Activated CD4-positive, alpha-beta T cell treated with anti-CD3 and anti-CD28 coated beads for 36 hours (primary cell): ENCODE results near the gene IKZF5. TPM values are rescaled to one million over a fixed set of nuclear protein-coding genes. Genes with fewer than 3 reads are reported as not detected.

ENCODE experiments used
- ATAC-seq: fragments of 200-7000 bp; cut with Tn5 transposase; one replicate; pipeline ENCODE4 v1.10.0; 2021; ENCODE audit warnings: mild to moderate bottlenecking, moderate library complexity
- CTCF ChIA-PET: fragments of 350-600 bp; sonication (Branson Sonifier 250); formaldehyde crosslinking; loops from one replicate; lab custom pipeline; 2021; ENCODE audit warnings: antibody characterized with exemption; lab: Charles Lee
- POLR2A ChIA-PET: fragments of 350-600 bp; sonication (Branson Sonifier 250); formaldehyde crosslinking; loops from one replicate; lab custom pipeline; 2021; ENCODE audit warnings: antibody characterized with exemption, inconsistent platforms; lab: Charles Lee
- DNase-seq: peaks from one replicate; pipeline ENCODE4 v3.0.0-alpha.2; 2020
- H3K27ac Mint-ChIP-seq: one replicate; pipeline ENCODE4 v1.8.0; 2021; ENCODE audit warnings: mixed read lengths
- H3K27me3 Mint-ChIP-seq: one replicate; pipeline ENCODE4 v1.8.0; 2021; ENCODE audit warnings: mixed read lengths
- H3K36me3 Mint-ChIP-seq: one replicate; pipeline ENCODE4 v1.8.0; 2021; ENCODE audit warnings: low read depth, mixed read lengths
- H3K4me1 Mint-ChIP-seq: one replicate; pipeline ENCODE4 v1.8.0; 2021; ENCODE audit warnings: mixed read lengths
- H3K4me3 Mint-ChIP-seq: one replicate; pipeline ENCODE4 v1.8.0; 2021; ENCODE audit warnings: mild to moderate bottlenecking, moderate library complexity, mixed read lengths
- H3K9me3 Mint-ChIP-seq: one replicate; pipeline ENCODE4 v1.8.0; 2021; ENCODE audit warnings: low read depth, mixed read lengths
- intact Hi-C, 2 experiments: fragments of 100-400 bp; cut with DNase I in 1 of 2; cut with micrococcal nuclease in 1 of 2; formaldehyde crosslinking; loops; one replicate each; pipeline versions ENCODE4 v1.14.2 to v1.15.1; 2022 to 2024; cut with DNase I, micrococcal nuclease
- total RNA-seq, 2 experiments: library from RNA; stranded (reverse); gene quantifications; one replicate each; pipeline ENCODE4 v1.2.3, GENCODE V29; 2021

The IKZF5 gene
- total RNA-seq, 2 experiments from 2014 or later, result 9.4 to 14.1 TPM

DNA sequence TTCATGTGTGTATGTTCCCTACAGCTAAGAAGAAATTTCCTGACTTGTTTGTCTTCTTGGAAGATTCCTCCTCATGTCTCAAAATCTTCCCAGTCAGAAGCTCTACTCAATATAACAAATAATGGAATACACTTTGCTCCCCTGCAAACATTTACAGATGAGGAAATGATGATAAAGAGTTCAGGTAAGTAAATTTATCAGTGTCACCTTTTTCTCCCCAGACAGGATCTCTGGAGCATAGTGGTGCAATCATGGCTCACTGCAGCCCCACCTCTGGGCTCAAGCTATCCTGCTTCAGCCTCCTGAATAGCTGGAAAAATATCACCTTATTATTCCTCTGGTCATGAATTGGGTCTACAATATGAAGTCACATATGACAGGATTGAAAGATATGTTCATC lies 25.7 kb upstream of the IKZF5 start:
- Mint-ChIP-seq H3K27me3 (no peaks in the 10 kb centered on the region), H3K4me1 (peaks cover 6% of the 10 kb centered on the region), H3K4me3 (no peak overlapping the region), H3K36me3 (peaks cover 11% of the 10 kb centered on the region), H3K27ac (no peak overlapping the region), H3K9me3 (no peaks in the 10 kb centered on the region)
- no peak for DNase-seq
- no peak for ATAC-seq
- ChIA-PET POLR2A (no interaction called here), CTCF (interaction anchor here (0.6 to 1.5 kb wide), 2 partner anchors 9 to 25 kb away, joined by 4 to 8 read pairs; no protein-coding TSS in a partner anchor)
- intact Hi-C loops, result no loop called here

DNA sequence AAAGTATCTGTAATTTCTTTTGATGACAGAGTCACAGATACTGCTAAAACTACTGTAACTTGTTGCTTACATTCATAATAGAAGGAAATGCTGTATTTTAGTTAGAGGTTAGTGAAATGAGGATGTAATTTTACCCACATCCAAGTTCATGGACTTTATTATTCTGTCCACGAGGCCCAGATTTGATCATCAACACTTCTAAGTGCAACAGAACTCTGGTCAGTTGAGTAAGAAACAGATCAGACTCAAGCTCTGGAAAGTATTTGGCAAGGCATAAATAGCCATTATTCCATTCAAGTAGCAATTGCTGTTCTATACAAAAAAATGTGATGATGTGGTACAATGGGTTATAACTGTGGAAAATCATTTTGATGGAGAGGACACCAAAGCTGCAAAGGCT lies 22.5 kb upstream of the IKZF5 start:
- Mint-ChIP-seq H3K9me3 (no peaks in the 10 kb centered on the region), H3K27me3 (no peaks in the 10 kb centered on the region), H3K4me3 (no peak overlapping the region), H3K4me1 (no peaks in the 10 kb centered on the region), H3K27ac (no peak overlapping the region), H3K36me3 (peaks cover 5% of the 10 kb centered on the region)
- intact Hi-C loops, result no loop called here
- ChIA-PET CTCF (no interaction called here), POLR2A (no interaction called here)
- no peak for DNase-seq
- ATAC-seq, result no peak

DNA sequence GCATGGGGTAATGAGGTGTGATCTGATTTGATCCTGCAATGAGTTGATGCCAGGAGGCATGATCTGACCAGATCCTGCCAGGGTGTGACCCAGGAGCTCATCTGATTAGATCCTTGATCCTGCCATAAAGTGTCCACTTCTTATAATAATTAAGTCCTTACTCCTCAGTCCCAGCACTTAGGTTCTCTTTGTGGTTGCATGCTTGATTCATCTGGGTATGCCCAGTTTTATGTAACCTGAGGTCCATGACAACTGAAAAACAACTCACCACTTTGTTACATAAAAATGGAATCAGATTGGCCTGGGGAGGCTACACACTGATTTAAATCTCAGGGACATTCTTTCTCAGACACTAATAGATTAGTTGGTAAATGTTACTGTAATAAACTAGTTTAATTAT lies 19.3 kb upstream of the IKZF5 start:
- intact Hi-C loops, result no loop called here
- Mint-ChIP-seq H3K36me3 (no peaks in the 10 kb centered on the region), H3K27me3 (no peaks in the 10 kb centered on the region), H3K27ac (no peak overlapping the region), H3K9me3 (no peaks in the 10 kb centered on the region), H3K4me3 (no peak overlapping the region), H3K4me1 (no peaks in the 10 kb centered on the region)
- ChIA-PET POLR2A (no interaction called here), CTCF (no interaction called here)
- no peak for DNase-seq
- ATAC-seq, result no peak

DNA sequence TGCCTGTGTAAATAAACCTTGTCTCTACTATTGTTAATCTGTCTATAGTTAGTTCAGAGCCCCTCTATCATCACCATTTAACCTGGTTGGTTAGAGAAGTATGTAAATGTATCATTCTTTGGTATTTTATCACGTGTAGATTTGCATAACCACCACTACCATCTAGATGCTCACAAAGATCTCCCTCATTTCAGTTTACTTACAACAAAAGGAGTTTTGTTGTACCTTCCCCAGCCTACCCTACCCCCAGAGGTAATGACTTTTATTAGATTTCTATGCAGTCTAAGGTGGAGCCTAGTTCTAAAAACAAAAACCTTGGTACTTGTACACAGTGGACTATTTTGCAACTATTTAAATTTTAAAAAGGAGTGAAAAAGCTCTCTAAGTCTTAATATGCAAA lies 17.7 kb upstream of the IKZF5 start:
- Mint-ChIP-seq H3K9me3 (no peaks in the 10 kb centered on the region), H3K27ac (no peak overlapping the region), H3K27me3 (no peaks in the 10 kb centered on the region), H3K36me3 (no peaks in the 10 kb centered on the region), H3K4me1 (no peaks in the 10 kb centered on the region), H3K4me3 (no peak overlapping the region)
- no peak for DNase-seq
- POLR2A ChIA-PET, result no interaction called here
- ATAC-seq, result no peak
- intact Hi-C loops, result no loop called here
- CTCF ChIA-PET, result no interaction called here

DNA sequence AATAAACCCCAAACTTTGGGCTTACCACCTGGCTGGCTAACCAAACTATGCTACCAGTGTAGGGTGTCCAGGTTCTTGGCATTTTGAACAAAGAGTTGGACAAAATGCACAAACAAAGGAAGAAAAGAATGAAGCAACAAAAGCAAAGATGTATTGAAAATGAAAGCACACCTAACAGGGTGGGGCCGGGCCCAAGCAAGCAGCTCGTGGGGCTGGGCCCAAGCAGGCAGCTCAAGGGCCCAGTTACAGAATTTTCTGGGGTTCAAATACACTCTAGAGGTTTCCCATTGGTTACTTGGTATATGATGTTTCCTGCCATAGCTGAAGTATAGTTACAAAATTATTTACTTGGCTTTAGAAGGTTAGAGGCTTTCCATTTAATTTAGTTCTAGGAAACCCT lies 15.9 kb upstream of the IKZF5 start:
- ATAC-seq, result no peak
- H3K9me3 Mint-ChIP-seq, result no peaks in the 10 kb centered on the region
- H3K4me3 Mint-ChIP-seq, result no peak overlapping the region
- DNase-seq, result no peak
- intact Hi-C loops, result no loop called here
- ChIA-PET CTCF (no interaction called here), POLR2A (no interaction called here)
- H3K4me1 Mint-ChIP-seq, result no peaks in the 10 kb centered on the region
- no peaks in the 10 kb centered on the region for H3K36me3 Mint-ChIP-seq
- H3K27me3 Mint-ChIP-seq, result no peaks in the 10 kb centered on the region
- H3K27ac Mint-ChIP-seq, result no peak overlapping the region

DNA sequence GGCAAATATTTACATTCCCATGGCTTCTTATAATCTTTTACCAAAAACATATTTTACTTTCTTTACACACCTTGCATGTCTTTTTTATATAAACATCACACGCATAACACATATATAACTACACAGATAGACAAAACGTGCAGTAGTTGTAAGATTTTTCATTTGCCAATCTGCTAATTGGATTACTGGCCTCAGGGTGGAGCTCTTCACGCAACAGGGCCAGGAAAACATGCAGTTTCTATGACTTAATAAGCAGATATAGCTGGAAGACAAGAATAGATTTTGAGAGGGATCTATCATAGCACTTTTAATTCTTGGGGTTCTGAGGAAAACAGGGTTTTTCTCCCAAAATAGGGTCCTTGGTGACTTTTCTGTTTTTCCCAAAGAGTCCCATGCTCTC lies 12.9 kb upstream of the IKZF5 start:
- intact Hi-C loops, result no loop called here
- ChIA-PET POLR2A (no interaction called here), CTCF (interaction anchor here (0.7 to 1.5 kb wide), 4 partner anchors 11 to 540 kb away, joined by 3 to 5 read pairs (median 3); no protein-coding TSS in a partner anchor)
- peaks cover 3% of the 10 kb centered on the region for H3K36me3 Mint-ChIP-seq
- no peak for ATAC-seq
- no peaks in the 10 kb centered on the region for H3K4me1 Mint-ChIP-seq
- no peak overlapping the region for H3K27ac Mint-ChIP-seq
- H3K27me3 Mint-ChIP-seq, result no peaks in the 10 kb centered on the region
- H3K4me3 Mint-ChIP-seq, result no peak overlapping the region
- DNase-seq, result no peak
- H3K9me3 Mint-ChIP-seq, result no peaks in the 10 kb centered on the region

DNA sequence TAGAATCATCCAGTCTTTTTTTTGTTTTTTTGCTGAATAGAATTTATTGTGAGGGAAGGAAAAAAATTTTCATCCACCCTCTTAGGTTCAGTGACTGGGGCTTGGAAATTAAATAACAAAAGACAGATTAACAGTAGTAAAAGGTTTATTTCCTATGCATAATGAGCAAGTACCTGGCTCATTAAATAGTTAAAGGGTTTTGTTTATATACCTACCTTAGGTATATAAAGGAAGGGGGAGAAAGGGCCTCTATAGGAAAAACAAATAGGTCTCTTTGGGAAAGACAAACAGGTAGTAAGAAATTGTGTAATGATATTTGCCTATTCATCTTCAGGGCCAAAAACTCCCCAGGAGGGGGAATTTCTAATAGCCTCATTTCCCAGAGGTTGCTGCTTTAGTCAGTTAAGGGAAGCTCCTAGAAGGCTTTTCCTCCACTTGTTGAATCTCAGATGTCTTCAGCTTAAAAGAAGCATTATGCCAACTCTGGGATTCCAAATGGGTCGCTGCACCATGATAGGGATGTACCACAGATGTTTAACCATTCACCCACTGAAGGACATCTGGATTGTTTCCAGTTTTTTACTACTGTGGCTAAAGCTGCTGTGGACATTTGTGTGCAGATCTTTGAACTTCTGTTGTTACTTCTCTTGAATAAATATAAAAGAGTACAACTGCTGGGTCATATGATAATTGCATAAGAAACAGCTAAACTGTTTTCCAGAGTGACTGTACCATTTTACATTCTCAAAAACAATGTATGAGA lies 11.5 kb upstream of the IKZF5 start:
- Mint-ChIP-seq H3K27ac (no peak overlapping the region), H3K4me1 (no peaks in the 10 kb centered on the region), H3K27me3 (no peaks in the 10 kb centered on the region), H3K9me3 (no peaks in the 10 kb centered on the region), H3K36me3 (peaks cover 3% of the 10 kb centered on the region), H3K4me3 (no peak overlapping the region)
- no peak for DNase-seq
- intact Hi-C loops, result no loop called here
- ChIA-PET POLR2A (no interaction called here), CTCF (interaction anchor here (0.7 kb wide), 2 partner anchors 7 to 1750 kb away, joined by 3 read pairs; no protein-coding TSS in a partner anchor)
- no peak for ATAC-seq

DNA sequence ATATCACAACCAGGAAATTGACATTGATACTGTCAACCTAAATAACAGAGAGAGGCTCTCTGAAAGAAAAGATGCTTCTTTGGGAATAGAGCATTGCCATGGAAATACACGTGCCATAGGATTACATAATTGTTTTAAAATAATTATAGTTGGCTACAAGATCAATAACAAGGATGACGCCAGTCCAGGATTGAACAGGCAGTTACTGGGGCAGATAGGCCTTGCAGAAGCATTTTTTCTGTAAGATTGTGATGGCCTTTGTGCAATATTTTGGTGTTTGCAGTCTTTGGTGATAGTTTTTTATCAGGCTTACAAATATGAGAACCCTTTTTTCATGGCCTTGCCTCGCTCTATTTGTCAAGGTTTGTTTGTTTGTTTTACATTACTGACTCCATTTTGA lies 10.7 kb upstream of the IKZF5 start:
- ChIA-PET CTCF (no interaction called here), POLR2A (no interaction called here)
- ATAC-seq (no peak), DNase-seq (no peak)
- H3K36me3 Mint-ChIP-seq, result peaks cover 3% of the 10 kb centered on the region
- no peak overlapping the region for H3K4me3 Mint-ChIP-seq
- H3K4me1 Mint-ChIP-seq, result no peaks in the 10 kb centered on the region
- H3K9me3 Mint-ChIP-seq, result no peaks in the 10 kb centered on the region
- intact Hi-C loops, result no loop called here
- no peaks in the 10 kb centered on the region for H3K27me3 Mint-ChIP-seq
- H3K27ac Mint-ChIP-seq, result no peak overlapping the region

DNA sequence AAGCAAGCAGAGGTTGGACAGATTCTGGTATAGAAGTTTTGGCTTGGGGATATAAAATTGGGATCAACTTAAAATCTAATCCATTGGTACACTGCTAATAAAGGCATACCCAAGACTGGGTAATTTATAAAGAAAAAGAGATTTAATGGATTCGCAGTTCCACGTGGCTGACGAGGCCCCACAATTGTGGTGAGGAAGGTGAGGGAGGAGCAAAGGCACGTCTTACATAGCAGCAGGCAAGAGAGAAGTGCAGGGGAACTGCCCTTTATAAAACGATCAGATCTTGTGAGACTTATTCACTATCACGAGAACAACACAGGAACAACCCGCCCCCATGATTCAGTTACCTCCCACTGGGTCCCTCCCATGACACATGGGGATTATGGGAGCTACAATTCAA lies 9.9 kb upstream of the IKZF5 start:
- ATAC-seq (no peak), DNase-seq (no peak)
- Mint-ChIP-seq H3K4me3 (no peak overlapping the region), H3K9me3 (no peaks in the 10 kb centered on the region), H3K4me1 (peaks cover 2% of the 10 kb centered on the region), H3K27ac (no peak overlapping the region), H3K27me3 (no peaks in the 10 kb centered on the region), H3K36me3 (peaks cover 5% of the 10 kb centered on the region)
- intact Hi-C loops, result no loop called here
- ChIA-PET POLR2A (no interaction called here), CTCF (no interaction called here)

DNA sequence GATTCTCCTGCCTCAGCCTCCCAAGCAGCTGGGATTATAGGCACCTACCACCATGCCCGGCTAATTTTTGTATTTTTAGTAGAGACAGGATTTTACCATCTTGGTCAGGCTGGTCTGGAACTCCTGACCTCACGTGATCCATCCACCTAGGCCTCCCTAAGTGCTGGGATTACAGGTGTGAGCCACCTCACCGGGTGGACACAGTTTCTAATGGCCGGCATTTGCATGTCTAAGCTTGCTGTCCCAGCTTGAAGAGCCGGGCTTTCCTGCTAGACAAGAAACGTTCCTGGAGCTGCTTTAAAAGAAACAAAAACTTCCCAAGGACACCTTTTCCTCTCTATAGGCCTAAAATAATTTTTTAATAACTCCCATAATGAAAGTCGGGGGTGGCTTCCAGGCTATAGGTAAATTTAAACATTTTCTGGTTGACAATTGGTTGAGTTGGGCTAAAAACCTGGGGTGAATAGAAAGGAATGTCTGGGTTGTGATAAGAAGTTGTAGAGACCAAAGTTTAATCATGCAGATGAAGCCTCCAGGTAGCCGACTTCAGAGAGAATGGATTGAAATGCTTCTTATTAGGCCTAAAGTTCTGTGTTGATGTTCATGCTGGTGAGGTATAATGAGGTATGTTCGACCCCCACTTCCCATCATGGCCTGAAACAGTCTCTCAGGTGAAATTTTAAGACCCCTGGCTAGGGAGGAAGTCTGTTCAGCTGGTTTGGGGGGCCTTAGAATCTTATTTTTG lies 9.0 kb upstream of the IKZF5 start:
- Mint-ChIP-seq H3K4me1 (peaks cover 2% of the 10 kb centered on the region), H3K4me3 (no peak overlapping the region), H3K36me3 (peaks cover 9% of the 10 kb centered on the region), H3K27ac (no peak overlapping the region), H3K27me3 (no peaks in the 10 kb centered on the region), H3K9me3 (no peaks in the 10 kb centered on the region)
- ChIA-PET POLR2A (no interaction called here), CTCF (no interaction called here)
- no peak for DNase-seq
- intact Hi-C loops, result no loop called here
- ATAC-seq, result no peak

DNA sequence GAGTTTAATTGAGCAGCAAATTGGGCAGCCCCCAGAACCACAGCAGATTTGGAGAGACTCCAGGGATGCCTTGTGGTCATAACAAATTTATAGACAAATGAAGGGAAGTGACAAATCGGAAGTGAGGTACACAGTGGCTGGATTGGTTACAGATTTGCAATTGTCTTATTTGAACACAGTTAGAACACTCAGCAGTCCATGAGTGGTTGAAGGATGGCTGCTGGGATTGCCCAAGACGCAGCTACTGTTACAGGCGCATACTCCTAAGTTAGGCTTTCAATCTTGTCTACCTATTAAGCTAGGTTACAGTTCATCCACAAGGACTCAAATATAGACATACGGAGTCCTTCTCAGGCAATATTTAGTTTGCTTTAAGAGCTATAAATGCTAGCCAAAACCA lies 7.6 kb upstream of the IKZF5 start:
- ATAC-seq, result no peak
- CTCF ChIA-PET, result no interaction called here
- H3K4me1 Mint-ChIP-seq, result peaks cover 2% of the 10 kb centered on the region
- intact Hi-C loops, result no loop called here
- no peak overlapping the region for H3K4me3 Mint-ChIP-seq
- H3K27ac Mint-ChIP-seq, result no peak overlapping the region
- H3K27me3 Mint-ChIP-seq, result no peaks in the 10 kb centered on the region
- H3K36me3 Mint-ChIP-seq, result peaks cover 14% of the 10 kb centered on the region
- no peak for DNase-seq
- H3K9me3 Mint-ChIP-seq, result no peaks in the 10 kb centered on the region
- POLR2A ChIA-PET, result no interaction called here

DNA sequence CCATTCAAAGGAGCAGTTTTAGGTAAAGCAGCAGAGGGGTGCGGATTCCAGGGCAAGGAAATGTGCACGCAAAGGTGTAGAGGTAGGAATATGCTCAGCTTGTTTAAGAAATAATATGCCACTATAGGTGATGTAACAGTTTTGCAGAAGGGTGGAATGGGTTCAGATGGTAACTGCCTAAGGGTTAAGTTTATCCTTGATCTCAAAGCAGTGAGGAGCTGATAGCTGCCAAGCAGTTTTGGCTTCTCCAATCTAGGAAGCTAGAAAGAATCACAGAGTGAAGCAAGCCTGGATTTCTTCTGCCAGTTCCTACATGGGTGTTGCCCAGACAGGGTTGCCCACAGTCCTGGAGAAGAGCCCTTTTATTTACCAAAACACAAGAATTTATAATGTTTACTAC lies 6.2 kb upstream of the IKZF5 start:
- no peak overlapping the region for H3K4me3 Mint-ChIP-seq
- no peak overlapping the region for H3K27ac Mint-ChIP-seq
- POLR2A ChIA-PET, result no interaction called here
- CTCF ChIA-PET, result no interaction called here
- H3K27me3 Mint-ChIP-seq, result no peaks in the 10 kb centered on the region
- intact Hi-C loops, result no loop called here
- peaks cover 12% of the 10 kb centered on the region for H3K4me1 Mint-ChIP-seq
- H3K9me3 Mint-ChIP-seq, result no peaks in the 10 kb centered on the region
- DNase-seq (no peak), ATAC-seq (no peak)
- H3K36me3 Mint-ChIP-seq, result peaks cover 14% of the 10 kb centered on the region
